Activated CD8-positive, alpha-beta memory T cell treated with anti-CD3 and anti-CD28 coated beads for 36 hours (primary cell): ENCODE measurements around the gene CCDC54. TPM values are rescaled to one million over a fixed set of nuclear protein-coding genes. Genes with fewer than 3 reads are reported as not detected.
"Not testable (repeated sequence)": the region's sequence is repeated elsewhere in the genome, so short reads cannot be mapped to it uniquely, and the experiment has no call there.

Experiments
- CTCF ChIA-PET: fragments of 350-600 bp; sonication (Branson Sonifier 250); formaldehyde crosslinking; loops from one replicate; lab custom pipeline; 2021; ENCODE audit warnings: antibody characterized with exemption; lab: Charles Lee
- POLR2A ChIA-PET: fragments of 350-600 bp; sonication (Branson Sonifier 250); formaldehyde crosslinking; loops from one replicate; lab custom pipeline; 2021; ENCODE audit warnings: antibody characterized with exemption; lab: Charles Lee
- total RNA-seq, 2 experiments: library from RNA; stranded (reverse); gene quantifications; one replicate each; pipeline ENCODE4 v1.2.3, GENCODE V29; 2021

The CCDC54 gene
- not detected for total RNA-seq

DNA sequence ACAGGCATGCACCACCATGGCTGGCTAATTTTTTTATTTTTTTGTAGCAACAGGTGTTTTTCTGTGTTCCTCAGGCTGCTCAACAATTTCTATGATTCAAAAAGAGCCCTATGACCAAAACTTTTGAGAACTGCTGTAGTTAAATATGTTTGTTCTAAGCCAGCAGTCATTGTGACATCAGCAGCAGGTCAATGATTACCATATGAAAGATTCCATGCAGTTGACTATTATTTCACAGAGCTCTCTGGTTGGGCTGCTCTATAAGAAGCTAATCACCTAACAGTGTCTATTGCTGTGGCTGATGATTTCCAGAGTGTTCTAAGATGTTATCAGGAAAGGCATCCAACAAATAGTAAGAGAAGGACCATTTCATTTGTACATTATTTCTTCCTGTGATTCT, at the start of gene CCDC54:
CCDC54 (plus strand) TSS at position 289 of the 400 bp plus-strand sequence. CDS start 149 bp downstream, outside the sequence.
- ChIA-PET POLR2A (no interaction called here), CTCF (no interaction called here)

DNA sequence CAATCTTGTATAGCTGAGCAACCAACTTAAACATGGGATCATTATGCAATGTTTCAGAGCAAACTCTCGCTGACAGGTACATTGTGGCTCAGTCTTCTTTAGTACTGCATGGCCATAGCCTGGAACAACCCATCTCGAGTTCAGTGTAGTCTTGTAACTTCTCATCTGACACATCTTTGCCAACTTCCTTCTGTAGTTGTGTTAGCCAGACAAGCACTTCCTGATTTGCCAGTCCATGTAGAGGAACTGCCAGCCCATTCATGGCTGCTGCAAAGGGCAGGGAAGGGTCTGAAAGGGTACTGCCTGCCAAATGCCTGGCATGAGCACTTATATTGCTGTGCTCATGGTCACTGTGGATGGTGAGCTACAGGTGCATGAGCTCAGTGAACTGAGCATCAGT, 49.2 kb upstream of the CCDC54 start:
- POLR2A ChIA-PET = no interaction called here
- CTCF ChIA-PET = no interaction called here

DNA sequence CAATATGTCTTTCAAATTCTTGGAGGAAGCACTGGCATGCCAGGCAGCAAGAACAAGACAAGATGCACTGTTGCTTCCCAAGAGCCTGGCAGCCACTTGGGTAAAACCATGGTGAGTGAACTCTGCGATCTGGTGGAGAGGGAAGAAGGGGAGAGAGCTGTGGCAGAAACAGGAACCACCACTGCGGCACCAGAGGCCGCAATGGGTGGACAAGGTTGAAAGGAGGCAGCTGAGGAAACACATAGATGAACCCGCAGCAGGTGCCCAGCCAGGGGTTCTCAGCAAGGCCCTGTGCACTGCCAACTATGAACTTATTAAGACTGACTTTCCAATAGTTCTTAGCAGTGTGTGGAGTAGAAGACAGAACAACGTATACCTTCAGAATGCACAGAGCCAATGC, 48.2 kb upstream of the CCDC54 start:
- POLR2A ChIA-PET = no interaction called here
- CTCF ChIA-PET = interaction anchor here (0.8 kb wide), 1 partner anchor 21 kb away, joined by 3 read pairs; no protein-coding TSS in a partner anchor

DNA sequence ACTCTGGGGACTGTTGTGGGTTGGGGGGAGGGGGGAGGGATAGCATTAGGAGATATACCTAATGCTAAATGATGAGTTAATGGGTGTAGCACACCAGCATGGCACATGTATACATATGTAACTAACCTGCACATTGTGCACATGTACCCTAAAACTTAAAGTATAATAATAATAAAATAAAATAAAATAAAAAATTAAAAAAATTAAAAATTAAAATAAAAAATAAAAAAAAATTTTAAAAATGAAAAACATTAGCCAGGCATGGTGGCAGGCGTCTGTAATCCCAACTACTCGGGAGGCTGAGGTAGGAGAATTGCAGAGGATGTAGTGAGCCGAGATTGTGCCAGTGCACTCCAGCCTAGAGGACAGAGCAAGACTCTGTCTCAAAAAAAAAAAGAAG, 37.5 kb upstream of the CCDC54 start:
- POLR2A ChIA-PET, CTCF ChIA-PET: not testable (repeated sequence)

DNA sequence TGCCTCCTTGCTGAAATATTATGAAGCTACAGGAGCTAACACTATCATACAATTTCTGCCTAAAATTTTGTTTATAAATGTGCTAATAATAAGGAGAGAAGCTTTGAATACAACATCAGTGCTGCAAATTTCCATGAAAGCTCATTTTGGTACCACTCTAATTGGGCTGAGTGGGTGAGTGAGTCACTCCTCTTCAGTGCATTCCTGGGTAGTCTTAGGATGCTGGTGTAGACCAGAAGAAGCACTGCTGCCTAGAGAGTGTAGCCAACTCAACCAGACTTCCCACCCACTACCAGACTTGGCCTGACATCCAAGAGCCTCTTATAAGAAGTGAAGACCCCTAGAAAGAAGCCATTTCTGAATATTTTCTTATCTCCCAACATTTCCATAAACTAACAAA, 32.5 kb upstream of the CCDC54 start:
- CTCF ChIA-PET = interaction anchor here (1.0 kb wide), 1 partner anchor 516 kb away, joined by 3 read pairs; no protein-coding TSS in a partner anchor
- POLR2A ChIA-PET = no interaction called here

DNA sequence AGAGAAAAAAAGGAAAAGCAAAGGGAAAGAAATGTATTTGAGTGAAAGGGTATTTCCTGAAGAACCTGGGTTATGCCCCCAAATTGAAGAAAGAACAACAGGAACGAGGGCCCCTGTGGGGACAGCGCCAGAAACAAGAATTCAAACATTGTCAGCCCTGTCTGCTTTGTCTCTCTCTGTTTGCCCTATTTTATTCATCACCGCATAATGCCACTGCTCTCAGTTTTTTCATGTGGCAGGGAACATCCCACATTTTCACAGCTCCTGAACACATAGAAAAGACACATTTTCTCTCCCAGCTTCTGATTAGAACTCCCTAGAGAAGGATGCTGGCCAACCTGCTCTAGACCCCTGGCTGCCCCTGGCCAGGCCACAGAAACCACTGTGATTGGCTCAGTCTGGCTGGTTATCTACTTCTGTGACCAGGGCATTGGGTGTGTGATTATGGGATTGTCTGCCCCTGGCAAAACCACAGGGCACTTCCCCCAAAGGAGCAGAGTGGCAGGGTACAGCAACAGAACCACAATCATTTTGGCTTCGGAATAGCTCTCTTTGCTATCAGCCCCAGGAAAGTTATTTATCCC, 31.3 kb upstream of the CCDC54 start:
- ChIA-PET POLR2A (no interaction called here), CTCF (no interaction called here)

DNA sequence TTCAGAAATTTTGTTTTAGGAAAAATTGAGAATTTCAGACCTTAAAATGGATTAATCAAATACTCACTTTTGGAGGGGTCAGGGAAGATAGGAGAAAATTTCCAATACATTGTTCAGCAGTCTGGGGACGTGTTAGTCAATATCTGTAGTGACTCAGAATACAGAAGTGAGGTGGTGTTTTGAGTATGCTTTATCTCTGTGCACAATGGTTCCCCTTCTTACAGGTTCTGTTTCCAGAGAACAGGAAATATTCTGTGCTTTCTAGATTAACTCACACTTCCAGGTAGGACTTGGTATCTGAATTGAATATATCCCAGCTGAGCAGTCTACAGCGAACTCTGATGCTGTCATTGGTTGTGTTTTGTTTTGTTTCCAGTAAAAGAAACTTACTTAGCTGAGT, 30.7 kb upstream of the CCDC54 start:
- ChIA-PET POLR2A (no interaction called here), CTCF (no interaction called here)

DNA sequence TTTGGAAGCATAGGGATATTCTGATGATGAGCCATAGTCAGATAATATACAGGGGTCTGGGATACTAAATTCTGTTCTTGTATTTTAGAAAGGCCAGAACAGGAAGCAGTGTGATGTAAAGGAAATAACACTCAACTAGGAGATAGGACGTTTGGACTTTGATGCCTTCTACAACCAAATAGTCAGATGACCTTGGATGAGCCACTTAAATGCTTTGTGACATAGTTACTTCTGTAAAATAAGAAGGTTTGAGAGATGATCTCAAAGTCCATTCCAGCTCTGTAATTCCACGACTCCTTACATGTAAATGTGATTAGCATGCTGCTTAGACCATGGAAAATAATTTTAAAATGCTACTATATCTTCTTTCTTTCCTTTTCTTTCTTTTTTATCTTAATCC, 29.5 kb upstream of the CCDC54 start:
- CTCF ChIA-PET = no interaction called here
- POLR2A ChIA-PET = no interaction called here

DNA sequence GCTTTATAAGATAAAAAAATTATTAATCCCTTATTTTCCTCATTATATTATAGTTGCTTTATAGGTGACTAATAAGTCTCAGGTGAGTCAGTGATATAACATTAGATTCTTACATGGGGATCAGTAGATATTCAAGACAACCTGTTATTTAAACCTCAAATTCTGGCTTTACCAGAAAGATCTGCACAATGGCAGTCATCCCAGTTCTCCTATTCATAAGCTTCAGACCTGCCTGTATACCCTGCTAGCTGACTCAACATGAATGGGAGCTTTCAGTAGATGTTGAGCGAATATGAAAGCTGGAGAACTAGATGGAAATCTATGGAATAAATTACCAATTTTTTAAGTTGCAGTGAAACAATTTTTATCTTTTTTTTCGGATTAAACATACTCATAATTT, 20.5 kb upstream of the CCDC54 start:
- ChIA-PET CTCF (no interaction called here), POLR2A (no interaction called here)

DNA sequence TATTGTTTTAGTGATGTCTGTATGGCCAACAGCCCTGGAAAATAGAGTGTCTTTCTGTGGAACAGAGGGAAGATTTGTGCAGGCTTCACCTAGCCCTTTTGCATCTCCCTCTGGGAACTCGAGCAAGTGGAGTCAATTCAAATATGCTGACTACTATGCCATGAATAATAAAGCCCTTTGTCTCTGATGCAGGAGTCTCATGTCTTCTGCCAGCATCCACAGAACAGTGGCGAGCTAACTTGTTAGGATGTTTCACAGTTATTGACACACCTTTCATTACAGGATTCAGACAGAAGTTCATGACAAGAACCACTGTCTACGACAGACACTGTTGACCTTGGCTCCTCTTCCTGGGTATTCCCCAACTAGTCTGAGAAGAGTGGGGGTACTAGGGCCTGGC, 15.6 kb upstream of the CCDC54 start:
- POLR2A ChIA-PET = no interaction called here
- CTCF ChIA-PET = no interaction called here

DNA sequence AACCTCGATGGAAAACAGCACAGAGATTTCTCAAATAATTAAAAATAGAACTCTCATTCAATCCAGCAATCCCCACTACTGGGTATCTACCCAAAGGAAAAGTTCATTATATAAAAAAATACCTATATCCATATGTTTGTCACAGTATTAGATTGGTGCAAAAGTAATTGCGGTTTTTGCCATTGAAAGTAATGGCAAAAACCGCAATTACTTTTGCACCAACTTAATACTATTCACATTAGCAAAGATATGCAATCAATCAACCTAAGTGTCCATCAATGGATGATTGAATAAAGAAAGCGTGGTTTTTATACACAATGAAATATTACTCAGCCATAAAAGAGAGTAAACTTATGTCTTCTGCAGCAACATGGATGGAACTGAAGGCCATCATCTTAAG, 12.2 kb upstream of the CCDC54 start:
- ChIA-PET CTCF (no interaction called here), POLR2A (no interaction called here)

DNA sequence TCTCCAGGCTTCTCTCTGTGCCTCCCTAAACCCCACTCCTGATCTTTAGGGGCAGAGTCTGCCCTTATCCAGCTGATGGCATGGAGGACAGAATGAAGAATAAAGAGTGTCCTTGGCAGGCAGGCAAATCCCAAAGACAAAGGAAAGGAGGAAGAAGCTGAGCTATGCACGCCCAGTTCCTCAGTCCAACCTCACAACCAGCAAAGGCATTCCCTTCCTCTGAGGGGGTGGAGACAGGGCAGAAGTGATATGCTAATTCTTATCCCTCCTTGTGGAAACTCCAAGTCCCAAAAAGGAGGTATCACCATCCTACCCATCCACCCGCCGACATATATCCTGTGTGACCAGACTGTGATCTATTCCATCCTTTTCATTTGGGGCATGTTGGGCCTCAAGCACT, 10.5 kb upstream of the CCDC54 start:
- ChIA-PET CTCF (no interaction called here), POLR2A (no interaction called here)

DNA sequence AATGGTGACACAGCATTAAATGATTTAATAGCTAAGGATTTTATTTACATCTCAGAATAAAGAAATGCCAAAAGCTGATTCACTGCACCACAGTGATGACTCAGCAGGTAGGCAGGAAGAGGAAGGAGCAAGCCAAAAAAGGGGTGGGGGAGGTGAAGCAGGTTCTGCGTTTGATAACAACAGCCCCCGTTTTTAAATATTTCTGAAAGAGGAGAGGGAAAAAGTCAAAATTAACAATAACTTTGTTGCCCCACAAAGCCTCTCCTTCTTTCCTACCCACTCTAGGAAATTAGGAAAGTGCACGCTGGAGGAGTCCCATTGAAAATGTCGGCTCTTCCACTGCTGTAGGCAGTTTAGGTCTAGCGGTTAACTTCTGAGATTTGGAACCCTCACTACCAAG, 9.9 kb upstream of the CCDC54 start:
- ChIA-PET CTCF (no interaction called here), POLR2A (no interaction called here)

DNA sequence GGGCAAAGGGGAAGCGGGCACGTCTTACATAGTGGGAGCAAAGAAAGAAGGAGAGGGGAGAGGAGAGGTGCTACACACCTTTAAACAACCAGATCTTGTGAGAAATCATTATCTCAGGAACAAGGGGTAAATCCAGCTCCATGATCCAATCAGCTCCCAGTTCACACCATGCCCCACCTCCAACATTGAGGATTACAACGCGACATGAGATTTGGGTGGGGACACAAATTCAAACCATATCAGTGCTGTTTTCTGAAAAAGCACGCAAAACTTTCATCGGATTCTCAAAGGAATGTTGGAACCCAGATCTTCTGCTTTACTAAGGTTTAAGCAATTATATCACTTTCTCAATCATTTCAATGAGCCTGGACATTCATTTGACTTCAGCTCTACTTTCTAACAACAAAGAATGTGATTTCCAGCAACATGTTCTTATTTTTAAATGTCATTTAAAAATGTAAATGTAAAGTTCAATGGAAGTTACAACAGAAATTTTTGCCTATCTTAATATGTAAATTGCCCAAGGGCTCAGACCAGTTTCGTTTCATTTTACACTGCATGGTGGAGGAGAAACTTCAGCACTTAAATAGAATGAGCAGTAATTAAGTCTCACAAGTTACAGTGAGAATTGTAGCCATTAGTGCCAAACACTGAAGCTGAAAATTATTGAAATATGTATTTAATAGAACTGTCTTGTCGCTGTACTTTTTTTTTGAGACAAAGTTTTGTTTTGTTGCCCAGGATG, 8.4 kb upstream of the CCDC54 start:
- CTCF ChIA-PET = no interaction called here
- POLR2A ChIA-PET = no interaction called here

DNA sequence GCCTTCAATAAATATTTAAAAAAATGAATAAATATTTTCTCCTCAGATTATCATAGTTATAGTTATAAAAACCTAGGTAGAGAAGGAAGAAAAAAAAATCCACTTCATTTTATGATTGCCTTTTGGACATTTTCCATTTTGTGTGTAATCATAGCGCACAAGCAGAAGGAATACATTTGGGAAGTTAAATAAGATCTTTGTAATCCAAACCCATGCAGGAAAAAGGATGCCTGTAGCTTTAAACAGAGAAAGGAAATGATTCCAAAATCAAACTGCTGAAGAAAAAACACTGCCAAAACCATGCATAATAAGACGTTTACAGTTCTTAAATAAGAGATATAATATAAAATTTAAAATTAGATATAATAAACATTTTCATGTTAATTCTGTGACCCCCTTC, 7.4 kb upstream of the CCDC54 start:
- POLR2A ChIA-PET = no interaction called here
- CTCF ChIA-PET = no interaction called here

DNA sequence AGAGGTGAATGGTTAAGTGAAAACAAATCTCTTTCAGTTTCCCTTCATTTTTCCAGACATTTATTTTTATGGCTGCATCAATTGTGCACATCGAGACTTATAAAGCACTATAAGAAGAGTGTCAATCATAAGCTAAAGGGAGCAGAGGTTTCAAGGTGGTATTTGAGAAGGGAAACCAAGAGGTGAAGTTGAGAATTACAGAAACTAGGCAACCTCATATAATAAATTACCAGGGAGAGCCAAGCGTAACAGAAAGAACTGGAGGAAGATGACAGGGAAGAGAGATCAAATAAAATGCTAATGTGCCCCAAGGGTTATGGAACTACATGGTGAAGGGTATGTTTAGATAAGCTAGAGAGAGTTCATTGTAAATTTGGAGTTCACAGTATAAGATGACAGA, 6.3 kb upstream of the CCDC54 start:
- POLR2A ChIA-PET = no interaction called here
- CTCF ChIA-PET = no interaction called here

DNA sequence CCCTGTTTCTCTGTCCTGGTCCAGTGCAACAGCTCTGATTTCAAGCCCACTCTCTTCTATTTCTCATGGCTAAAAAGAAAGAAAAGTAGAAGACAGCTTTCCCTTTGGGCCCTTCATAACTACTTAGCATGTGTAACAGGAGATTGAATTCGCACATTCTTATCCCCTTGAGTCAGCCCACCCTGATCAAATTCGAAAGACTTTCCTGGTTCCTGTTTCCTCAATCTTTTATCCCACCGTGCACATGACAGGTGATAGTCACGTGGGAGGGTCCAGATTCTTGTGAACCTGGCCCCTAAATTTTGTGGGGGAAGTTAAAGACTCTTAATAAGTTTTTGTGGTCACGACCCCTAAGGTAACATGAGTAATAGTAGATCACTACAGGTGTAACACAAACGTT, 4.7 kb upstream of the CCDC54 start:
- POLR2A ChIA-PET = no interaction called here

DNA sequence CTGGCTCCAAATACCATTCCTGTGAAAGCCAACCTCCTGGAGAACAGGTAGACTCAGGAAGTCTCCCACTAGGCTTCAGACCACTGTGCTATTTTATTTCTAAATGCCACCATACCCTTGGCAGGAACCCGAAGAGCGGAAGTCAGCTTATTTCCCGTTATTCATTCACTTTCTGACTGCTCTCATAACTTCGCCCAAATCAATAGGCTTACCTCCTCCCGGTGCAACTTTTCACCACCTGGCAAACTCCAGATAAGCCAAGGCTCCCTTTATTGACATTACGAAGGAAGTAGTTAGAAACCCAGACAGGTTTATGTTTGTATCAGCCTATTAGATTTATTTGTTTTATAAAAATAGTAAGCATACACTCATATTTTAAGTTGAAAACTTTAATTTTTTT, 3.3 kb upstream of the CCDC54 start:
- POLR2A ChIA-PET = no interaction called here
- CTCF ChIA-PET = no interaction called here

More for the DNA sequence above, 4.7 kb upstream of the CCDC54 start:
- CTCF ChIA-PET = no interaction called here

DNA sequence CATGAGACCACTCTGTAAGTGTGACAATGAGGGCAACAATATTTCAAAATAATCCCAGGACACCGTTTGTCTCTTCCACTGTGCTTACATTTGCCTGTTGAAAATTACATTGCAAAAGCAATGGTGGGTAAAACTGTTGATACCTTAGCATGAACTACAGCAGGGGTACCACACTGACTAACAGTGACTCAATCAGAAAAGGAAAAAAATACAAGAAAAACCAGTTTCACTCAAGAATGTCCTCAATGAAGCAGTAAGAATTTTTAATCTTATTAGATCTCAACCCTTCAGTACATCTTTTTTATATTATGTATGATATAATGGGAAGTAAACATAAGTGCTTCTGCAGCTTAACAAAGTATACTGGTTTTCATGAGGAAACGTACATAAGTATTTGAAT, 1.6 kb upstream of the CCDC54 start:
- POLR2A ChIA-PET = no interaction called here
- CTCF ChIA-PET = no interaction called here

DNA sequence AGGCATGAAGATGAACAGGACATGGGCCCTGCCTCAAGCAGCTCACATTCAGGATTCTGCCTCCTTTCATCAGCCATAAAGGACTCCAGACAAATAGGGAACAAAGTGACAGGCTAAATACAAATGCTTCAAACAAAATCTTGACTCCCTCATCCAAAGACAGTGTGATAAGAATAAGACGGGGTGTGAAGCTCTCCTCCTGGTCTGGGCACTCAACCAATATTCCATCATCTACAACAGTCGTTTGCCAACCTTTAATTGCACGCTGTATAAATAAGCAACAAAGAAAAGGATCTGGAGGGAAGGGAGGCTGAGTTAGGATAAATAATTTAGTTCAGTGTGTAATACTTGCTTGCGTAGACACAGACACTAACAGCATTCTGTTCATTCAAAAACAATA, 5.4 kb downstream of the CCDC54 start:
- POLR2A ChIA-PET = no interaction called here
- CTCF ChIA-PET = interaction anchor here (0.6 kb wide), 1 partner anchor 11 kb away, joined by 3 read pairs; no protein-coding TSS in a partner anchor

DNA sequence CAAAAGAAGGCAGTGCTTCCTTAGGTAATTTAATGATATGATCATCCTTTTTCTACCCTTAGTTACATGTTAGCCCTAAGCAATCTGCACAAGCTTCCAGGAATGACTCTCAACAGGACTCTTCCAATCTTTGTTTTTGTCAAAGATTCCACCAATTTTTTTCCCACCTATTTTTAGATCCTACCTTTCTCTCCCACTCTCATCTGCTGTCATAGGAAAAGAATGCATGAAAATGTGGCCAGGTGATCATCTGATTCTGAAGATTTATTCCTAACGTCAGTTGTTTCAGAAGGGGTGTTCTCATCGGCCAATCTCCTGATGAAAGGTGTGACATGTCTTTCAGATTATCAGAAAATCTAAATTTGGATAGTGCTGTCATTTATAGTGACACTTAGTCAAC, 7.2 kb downstream of the CCDC54 start:
- POLR2A ChIA-PET = no interaction called here
- CTCF ChIA-PET = no interaction called here
